Stimulated activated CD4-positive, alpha-beta T cell treated with anti-CD3 and anti-CD28 coated beads, Interleukin-4, amount 100 ng/mL, for 48 hours (primary cell): ENCODE results near the gene TNFRSF18.
"Not testable (repeated sequence)": the region's sequence is repeated elsewhere in the genome, so short reads cannot be mapped to it uniquely, and the experiment has no call there.

Experiments used
- DNase-seq, 2 donors: peaks; one replicate each; pipeline ENCODE4 v3.0.0-alpha.2; 2020; ENCODE audit warnings: low read depth in 2 of 2

Gene TNFRSF18, protein sequence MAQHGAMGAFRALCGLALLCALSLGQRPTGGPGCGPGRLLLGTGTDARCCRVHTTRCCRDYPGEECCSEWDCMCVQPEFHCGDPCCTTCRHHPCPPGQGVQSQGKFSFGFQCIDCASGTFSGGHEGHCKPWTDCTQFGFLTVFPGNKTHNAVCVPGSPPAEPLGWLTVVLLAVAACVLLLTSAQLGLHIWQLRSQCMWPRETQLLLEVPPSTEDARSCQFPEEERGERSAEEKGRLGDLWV

DNA sequence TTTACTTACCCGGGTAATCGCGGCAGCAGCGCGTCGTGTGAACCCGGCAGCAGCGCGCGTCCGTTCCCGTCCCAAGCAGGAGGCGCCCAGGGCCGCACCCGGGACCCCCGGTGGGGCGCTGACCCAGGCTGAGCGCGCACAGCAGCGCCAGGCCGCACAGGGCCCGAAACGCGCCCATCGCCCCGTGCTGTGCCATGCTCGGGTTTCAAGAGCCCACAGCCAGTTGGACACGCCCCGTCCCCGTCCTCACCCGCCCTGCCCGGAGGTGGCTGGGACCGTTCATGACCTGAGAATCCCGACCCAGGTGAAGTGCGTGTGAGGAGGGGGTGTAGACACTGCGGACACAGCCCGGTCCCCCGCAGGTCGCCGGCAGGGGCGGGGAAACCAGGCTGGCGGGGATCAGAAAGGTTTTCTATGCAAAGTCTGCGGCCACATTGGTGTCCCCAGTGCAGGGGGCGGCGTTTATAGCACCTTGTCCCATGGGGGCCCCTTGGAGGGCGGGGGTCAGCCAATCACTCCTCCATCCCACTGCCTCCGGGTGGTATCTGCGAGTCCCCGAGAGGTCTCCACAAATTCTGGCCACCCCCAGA, at the start of gene TNFRSF18:
TSS of gene TNFRSF18 (minus strand) at position 217 of the 590 bp plus-strand sequence. CDS start at position 196, 21 bp downstream.
- DNase-seq, result peak in 1 of 2 donors; percentile 42

DNA sequence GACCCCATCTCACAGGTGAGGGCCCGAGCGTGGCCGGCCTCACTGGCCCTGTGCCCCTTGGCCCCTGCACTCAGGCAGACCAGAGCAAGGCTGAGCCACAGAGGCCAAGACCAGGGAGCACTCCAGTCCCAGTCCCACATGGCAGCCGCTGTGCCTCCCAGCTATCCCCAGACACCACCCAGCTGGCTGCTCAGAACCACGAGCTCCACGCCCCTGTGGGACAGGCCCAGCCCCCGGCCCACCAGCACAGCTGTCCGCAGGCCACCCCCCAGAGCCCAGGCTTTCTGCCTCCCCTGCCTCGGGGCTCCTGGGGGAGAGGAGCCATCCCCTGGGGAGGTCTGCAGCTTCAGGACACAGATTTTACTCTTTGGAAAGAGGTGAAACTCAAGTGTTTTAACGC, 49.2 kb upstream of the TNFRSF18 start:
- DNase-seq, result no peak

DNA sequence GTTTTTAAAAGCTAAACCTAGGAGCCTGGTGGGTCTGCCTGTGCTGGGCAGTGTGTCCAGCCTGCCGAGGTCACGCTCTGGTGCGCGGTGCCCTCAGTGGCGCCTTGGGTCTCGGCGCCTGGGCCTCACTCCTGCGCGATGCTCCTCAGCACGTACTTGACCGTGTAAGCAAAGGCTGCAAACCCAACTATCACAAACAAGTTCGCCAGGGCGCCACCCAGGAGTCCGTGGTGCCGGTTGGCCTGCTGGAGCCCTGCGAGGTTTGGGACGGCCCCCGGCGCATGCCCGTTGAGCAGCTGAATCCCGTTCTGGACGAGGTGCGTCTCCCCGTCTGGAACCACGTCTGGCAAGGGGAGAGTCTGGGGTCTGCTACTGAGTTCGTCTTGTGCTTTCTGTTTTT, 48.7 kb upstream of the TNFRSF18 start:
- no peak for DNase-seq

DNA sequence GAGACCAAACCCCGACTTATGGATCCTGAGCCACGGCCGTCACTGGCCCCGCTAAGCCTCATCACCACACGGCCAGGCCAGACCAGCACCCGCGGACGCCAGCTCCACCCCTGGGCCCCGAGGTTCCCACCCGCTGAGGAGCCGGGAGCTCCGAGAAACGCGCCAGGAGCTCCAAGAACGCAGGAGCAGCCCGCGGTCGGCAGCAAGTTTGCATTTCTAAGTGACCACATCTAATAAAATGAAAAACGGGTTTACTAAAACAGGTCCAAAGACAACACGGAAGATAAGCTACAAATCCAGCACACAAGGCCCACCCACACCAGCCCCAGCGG, 48.2 kb upstream of the TNFRSF18 start:
- no peak for DNase-seq

DNA sequence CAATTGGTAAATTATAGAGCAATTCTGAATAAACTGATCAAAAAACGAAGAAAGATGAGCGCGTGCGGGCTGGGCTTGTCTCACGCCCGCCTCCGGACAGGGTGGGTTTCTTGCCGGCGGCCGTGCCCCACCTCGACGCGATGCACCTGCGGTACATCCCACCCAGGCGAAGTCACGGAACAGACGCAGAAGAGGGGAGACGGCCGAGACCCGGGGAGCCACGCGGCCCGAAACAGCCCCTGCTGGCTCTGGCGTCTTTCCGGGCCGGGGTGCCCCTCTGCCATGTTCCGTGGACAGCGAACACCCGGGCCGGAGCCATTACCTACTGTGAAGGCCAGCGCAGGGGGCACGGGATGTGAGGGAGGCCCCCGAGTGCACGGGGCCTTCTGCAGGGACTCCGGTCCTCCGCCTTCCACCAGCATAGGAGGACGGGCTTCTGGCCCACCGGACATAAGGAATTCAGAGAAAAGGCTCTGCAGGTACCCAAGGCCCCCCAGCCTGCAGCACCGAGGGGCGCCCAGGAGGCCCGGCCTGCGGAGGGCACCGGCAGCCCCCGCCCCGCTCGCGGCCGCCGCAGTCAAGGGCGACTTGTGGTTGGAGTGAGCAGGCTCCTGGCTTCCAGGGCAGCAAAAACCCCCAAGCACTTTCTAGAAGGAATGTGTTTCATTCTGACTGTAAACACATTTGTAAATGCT, 47.7 kb upstream of the TNFRSF18 start:
- DNase-seq, result no peak

DNA sequence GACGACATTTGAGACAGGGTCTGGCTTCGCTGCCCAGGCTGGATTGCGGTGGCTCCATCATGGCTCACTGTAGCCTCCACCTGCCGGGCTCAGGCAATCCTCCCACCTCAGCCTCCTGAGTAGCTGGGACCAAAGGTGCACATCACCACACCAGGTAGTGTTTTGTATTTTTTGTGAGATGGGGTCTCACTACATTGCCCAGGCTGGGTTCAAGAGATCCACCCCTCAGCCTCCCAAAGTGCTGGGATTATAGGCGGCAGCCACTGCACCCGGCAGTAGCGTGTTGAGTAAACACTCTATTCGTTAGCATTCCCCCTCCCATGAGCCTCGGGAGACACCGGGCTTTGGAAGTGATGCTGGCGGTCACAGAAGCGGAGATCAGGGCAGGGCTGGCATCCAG, 46.9 kb upstream of the TNFRSF18 start:
- no peak for DNase-seq

DNA sequence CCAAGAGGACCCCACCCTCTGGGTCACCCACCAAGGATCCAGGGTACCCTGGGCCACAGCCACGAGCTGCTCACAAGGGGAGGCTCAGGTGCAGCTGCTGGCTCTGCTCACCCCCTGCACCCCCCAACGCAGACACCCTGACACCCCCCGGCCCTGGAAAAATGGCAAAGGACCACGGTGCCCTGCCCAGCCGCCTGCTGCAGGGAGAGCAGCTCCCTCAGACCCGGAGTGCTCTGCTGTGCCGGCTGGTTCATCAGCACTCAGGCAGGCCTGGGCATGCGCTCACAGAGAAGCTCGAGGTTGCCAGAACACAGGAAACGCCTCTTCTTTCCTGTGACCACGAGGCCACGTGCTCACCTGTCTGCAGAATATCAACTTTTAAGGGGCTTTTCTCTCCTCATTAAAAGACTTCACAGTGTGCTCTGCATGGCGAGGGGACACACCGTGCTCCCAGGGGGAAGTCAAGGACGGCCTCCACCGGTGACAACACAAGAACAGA, 44.4 kb upstream of the TNFRSF18 start:
- DNase-seq, result peak; percentile 42

DNA sequence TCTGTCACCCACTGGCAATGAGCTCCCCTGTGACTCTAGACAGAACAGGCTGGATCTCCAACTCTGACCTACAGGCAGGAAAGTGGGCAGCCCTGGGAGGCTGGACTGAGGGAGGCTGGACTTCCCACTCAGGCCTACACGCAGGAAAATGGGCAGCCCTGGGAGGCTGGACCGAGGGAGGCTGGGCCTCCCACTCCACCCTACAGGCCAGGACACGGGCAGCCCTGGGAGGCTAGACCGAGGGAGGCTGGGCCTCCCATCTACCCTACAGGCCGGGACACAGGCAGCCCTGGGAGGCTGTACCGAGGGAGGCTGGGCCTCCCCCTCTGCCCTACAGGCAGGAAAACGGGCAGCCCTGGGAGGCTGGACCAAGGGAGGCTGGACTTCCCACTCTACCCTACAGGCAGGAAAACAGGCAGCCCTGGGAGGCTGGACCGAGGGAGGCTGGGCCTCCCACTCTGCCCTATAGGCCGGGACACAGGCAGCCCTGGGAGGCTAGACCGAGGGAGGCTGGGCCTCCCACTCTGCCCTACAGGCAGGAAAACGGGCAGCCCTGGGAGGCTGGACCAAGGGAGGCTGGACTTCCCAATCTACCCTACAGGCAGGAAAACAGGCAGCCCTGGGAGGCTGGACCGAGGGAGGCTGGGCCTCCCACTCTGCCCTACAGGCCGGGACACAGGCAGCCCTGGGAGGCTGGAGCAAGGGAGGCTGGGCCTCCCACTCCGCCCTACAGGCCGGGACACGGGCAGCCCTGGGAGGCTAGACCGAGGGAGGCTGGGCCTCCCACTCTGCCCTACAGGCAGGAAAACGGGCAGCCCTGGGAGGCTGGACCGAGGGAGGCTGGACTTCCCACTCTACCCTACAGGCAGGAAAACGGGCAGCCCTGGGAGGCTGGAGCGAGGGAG, 41.9 kb upstream of the TNFRSF18 start:
- not testable (repeated sequence) for DNase-seq

DNA sequence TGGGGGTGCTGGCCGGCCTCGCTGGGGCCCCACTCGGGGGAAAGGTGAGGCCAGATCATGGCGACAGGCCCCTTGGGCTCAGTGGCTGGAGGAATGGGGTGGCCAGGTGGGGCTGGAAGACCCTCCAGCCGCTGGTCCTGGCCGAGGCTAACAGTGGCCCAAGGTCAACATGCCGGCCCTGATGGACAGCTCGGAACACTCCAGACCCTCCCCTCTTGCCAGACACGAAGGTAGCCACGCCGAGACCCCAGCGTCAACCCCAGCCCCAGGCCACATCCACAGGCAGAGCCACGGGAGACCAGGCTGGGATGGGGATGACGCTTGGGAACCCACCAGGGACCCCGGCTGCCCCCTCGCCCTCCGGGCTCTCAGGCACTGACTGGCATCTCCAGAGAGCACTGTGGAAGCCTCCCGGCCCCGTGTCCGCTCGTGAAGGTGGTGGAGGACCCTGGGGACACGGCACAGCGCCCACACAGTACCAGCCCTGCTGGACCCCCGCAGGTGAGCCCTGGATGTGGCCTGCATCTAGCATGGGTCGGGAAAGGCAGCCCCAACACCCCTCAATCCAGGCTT, 41.0 kb upstream of the TNFRSF18 start:
- no peak for DNase-seq

DNA sequence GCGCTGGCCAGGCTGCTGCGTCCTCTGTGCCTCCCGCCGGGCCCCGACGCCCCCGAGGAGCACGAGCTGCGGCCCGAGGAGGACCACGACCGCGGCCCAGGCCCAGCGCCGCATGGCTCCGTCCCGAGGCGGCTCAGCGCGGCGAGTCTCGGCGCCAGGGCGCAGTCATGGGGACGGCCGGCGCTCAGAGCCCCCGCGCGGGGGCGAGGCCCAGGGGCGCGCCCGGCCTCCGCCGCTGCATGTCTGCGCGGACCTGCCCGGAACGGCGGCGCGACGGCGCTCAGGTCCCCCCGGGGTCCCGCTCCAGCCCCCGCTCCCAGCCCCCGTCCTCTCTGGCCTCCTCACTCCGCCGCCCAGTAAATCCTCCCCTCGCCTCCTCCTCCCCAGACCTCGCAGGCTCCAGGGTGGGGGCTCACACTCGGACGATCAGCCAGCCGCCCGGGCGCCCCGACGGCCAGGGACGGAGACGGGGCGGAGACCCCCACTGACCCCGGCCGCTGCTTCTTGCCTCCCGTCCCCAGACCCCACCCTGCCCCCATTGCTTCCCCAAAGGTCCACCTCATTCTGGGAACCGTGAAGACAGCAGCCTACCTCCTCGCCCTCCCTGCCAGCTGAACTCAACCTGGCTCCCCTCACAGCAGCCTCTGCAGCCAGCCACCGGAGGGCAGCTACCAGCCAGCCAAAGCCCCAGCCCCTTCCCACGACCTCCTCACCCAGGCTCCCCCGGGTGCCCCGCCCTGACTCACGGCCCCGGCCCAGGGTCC, 40.4 kb upstream of the TNFRSF18 start, which contains the start of gene C1QTNF12:
TSS of gene C1QTNF12 (minus strand) at position 146 of the 764 bp plus-strand sequence. CDS start at position 114, 32 bp downstream.
- no peak for DNase-seq

DNA sequence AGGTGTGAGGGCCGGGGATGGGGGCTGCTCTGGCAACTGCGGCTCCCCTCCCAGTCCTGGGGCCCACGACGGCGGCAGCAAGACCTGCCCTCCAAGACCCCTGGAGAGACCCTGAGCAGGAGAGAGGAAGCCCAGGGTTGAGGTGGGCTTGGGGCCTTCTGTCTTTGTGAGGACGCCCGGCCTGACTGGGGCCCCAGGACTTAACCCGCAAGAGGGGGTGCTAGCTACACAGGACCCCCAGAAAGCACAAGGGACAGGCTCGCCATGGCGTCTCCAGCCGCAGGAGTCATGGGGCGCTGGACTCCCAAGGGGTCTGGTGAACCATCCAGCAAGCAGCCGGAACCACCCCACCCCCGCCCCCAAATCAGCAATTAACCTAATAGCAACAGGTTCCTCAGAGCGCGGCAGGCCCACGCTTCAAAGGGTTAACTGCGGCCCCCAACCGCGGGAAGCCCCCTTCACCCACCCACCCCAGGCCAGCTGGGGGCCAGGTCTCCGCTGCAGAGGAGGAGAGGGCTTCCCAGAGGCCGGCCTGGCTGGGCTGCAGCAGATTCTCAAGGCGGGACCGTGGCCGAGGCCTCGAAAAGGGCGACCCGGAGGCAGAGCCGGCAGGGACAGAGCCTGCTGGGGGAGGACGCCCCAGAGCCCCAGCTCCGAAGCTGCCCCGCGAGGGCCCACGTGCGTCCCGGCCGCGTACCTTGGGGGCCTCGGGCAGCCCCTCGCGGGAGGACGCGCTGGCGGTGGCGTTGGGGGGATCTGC, 39.6 kb upstream of the TNFRSF18 start:
- DNase-seq, result no peak

DNA sequence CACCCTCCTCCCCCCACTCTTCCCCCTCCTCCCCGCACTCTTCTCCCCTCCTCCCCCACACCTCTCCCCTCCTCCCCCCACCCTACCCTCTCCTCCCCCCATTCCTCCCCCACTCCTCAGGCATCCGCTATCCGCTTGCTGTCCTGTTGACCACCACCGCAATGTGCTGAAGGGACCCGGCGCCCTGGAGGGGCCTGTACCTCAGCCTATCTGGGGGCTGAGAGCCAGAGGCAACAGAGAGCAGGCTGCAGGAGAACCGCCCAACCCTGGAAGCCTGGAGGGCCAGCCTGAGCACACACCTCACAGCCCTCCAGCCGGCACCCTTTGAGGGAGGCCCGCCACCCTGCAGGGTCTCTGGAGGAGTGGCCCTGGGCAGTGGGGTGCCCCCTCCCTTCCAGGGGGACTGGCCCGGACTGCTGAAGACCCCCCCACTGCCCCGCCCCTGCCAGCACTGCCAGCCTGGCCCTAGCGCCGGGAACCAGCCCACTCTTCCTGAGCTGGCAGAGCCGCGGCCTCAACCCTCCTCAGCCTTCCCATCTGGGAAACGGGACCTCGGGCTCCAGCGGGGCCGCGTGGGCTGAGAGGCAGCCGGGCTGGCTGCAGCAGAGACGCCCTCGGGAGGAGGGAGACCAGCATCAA, 38.9 kb upstream of the TNFRSF18 start:
- no peak for DNase-seq

DNA sequence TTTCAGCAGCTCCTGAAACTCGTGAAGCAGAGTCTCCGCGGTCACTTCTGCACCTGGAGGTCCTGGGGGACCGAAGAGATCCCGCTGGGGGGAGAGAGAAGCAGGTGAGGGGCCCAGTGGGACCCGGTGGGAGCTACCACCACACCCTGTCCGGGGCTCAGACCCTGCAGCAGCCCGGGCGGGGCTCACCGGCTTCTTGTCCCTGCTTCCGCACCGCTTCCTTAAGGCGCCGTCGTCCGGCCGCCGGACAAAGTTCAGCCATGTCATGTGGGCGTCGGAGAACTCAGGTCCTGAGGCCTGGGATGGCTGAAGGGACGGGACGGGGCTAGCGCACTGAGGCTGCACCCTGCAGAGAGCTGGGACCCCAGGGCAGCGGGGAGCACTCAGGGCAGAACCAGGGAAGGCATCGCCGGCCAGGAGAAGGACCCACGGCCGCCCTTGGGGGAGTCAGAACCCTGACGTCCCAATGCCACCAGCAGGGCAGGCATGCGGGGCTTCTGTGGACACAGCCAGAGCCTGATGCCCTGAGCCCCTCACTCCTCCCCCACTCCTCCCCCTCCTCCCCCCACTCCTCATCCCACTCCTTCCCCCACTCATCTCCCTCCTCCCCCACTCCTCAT, 37.9 kb upstream of the TNFRSF18 start:
- no peak for DNase-seq

DNA sequence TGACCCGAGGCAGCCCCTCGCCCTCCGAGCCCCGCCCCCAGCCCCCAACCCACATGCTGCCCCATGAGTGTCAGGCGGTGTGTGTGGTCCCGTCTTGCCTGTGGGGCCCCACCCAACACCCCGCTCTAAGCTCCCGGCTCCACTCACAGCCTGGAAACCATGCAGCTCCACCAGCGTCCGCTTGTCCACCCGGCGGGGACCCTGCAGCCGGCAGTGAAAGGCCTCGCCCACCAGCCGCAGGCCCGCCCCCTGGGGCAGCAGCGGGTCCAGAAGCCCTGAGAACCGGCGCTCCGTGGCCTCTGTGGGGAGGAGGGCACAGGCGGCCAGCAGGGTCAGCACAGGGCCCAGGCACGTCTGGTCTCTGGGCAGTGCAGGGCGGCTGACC, 37.4 kb upstream of the TNFRSF18 start:
- no peak for DNase-seq

DNA sequence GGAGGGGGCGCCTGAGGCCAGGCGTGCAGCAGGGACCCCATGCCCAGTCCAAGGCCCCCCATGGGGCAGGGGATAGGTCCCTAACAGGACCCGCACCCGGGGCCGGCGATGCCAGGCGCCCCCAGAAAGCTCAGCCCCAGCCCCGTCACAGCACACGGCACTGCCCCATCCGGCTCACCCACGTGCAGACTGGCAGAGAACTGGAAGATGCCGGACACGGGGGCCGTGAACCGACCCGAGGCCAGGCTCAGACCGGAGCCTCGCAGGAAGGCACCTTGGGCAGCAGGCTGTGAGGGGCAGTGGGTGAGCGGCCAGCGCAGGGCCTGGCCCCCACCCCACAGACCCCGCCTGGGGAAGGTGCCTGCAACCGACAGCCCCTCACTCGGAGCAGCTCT, 36.9 kb upstream of the TNFRSF18 start:
- DNase-seq, result no peak

DNA sequence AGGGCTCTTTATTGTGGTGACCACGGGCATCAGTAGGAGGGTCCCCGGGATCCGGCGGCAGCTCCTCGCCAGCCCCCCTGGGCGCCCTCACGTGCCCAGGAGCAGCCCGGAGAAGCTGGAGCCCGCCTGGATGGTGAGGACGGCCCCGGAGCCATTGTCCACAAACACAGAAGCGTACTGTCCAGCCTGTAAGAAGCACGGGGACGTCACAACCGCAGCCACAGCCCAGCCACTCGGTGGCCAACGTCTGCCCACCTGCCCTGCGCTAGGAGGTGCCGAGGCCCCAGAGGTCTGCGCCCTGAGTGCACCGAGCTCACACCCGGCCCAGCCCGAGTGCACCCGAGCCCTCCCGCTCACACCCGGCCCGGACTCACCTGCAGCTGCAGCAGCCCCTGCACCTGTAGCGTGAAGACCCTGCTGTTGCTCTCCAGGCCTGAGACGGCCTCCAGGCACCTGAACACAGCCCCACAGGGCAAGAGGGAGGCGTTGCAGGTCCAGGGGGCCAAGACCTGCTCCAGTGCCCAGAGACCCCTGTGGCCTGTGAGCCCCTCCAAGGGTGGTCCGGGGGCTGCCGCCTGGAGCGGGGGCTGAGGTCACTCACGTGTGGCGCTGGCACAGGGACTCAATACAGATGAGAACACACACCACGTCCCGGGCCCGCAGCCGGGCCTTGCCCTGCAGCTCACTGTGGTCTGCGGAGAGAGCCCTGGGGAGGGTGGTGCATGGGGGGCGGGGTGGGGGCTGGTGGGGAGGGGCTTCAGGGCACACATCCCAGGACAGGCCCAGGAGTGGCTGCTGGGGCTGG, 36.3 kb upstream of the TNFRSF18 start:
- DNase-seq, result no peak

DNA sequence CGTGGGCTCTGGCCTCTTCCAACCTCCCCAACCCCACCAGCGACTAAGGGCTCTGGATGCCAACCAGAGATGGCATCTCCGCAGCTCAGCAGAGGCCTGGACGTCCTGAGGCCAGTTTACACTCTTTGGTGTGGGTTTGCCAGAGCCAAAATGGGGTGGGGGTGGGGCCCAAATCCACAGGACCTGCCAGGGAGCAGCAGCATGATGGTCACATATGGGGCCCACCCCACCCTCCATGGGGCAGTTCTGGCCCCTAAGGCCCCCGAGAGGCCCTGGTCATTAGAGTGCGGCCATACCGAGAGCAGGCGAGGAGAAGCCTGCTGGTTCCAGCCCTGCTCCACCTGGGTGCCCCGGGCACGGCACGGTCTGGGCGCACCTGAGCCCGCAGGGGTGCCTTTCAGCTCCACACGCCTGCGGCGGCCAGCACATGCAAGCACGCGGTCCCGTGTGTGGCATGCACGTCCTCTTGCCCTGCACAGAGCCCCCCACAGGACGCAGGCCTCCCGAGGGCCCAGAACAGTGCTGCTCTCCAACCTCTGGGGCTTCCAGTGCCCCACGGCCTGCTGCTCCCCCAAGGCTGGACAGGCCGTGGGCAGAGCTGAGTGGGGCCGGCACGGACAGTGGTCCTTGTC, 35.3 kb upstream of the TNFRSF18 start:
- no peak for DNase-seq
